ENCODE results near the gene SPRR2E.
"Not testable (repeated sequence)": the region's sequence is repeated elsewhere in the genome, so short reads cannot be mapped to it uniquely, and the experiment has no call there.

The SPRR2E gene

GRCh38 chr1:153094426-153094825 is at the start of gene SPRR2E:
Gene SPRR2E (minus strand): TSS chr1:153094526. CDS start chr1:153093751, 775 bp downstream.
- no peak for DNase-seq

GRCh38 chr1:153141377-153141776 is 47.1 kb upstream of the SPRR2E start:
- no peak for DNase-seq

- DNase-seq: no peak
Observed at GRCh38 chr1:153140484-153140883, 46.2 kb upstream of the SPRR2E start.

- DNase-seq: no peak
Observed at GRCh38 chr1:153133743-153134142, 39.4 kb upstream of the SPRR2E start.

- DNase-seq: no peak
Observed at GRCh38 chr1:153133267-153133666, 38.9 kb upstream of the SPRR2E start.

GRCh38 chr1:153128688-153129087 is 34.4 kb upstream of the SPRR2E start:
- DNase-seq: not testable (repeated sequence)

- no peak for DNase-seq
Observed at GRCh38 chr1:153127296-153127695, 33.0 kb upstream of the SPRR2E start.

- no peak for DNase-seq
Observed at GRCh38 chr1:153125536-153125935, 31.2 kb upstream of the SPRR2E start.

- DNase-seq: not testable (repeated sequence)
Observed at GRCh38 chr1:153123793-153124192, 29.5 kb upstream of the SPRR2E start.

- peak; percentile 96 for DNase-seq
Observed at GRCh38 chr1:153122831-153123421, 28.6 kb upstream of the SPRR2E start.

GRCh38 chr1:153120945-153121344 is 26.6 kb upstream of the SPRR2E start:
- DNase-seq: no peak

GRCh38 chr1:153119491-153119971 is 25.2 kb upstream of the SPRR2E start:
- peak; percentile 27 for DNase-seq

- not testable (repeated sequence) for DNase-seq
Observed at GRCh38 chr1:153115264-153115663, 20.9 kb upstream of the SPRR2E start.

GRCh38 chr1:153113416-153113815 is 19.1 kb upstream of the SPRR2E start, which contains the start of gene SPRR2F:
Gene SPRR2F (minus strand): TSS chr1:153113516. CDS start chr1:153112733, 783 bp downstream.
- no peak for DNase-seq

- not testable (repeated sequence) for DNase-seq
Observed at GRCh38 chr1:153112454-153112853, 18.1 kb upstream of the SPRR2E start.

GRCh38 chr1:153100245-153100644 is 5.9 kb upstream of the SPRR2E start:
- DNase-seq: no peak

- DNase-seq: no peak
Observed at GRCh38 chr1:153099461-153100045, 5.2 kb upstream of the SPRR2E start.

GRCh38 chr1:153095764-153096163 is 1.4 kb upstream of the SPRR2E start:
- no peak for DNase-seq

- no peak for DNase-seq
Observed at GRCh38 chr1:153087652-153088051, 6.7 kb downstream of the SPRR2E start.

- no peak for DNase-seq
Observed at GRCh38 chr1:153081736-153082135, 12.6 kb downstream of the SPRR2E start.

- no peak for DNase-seq
Observed at GRCh38 chr1:153072806-153073726, 21.3 kb downstream of the SPRR2E start.

GRCh38 chr1:153071511-153071910 is 22.8 kb downstream of the SPRR2E start, which contains the start of gene SPRR2B:
Gene SPRR2B (minus strand): TSS chr1:153071611. CDS start chr1:153070839, 772 bp downstream.
- no peak for DNase-seq

- DNase-seq: no peak
Observed at GRCh38 chr1:153070243-153070642, 24.1 kb downstream of the SPRR2E start.

Measured in DMS153 (cell line).